ENCODE data around the gene PKM.
A peak's percentile ranks its signal among the peaks of the same experiment; 100 is the strongest.
"Not testable (repeated sequence)": the region's sequence is repeated elsewhere in the genome, so short reads cannot be mapped to it uniquely, and the experiment has no call there.

The PKM gene

GRCh38 chr15:72174551-72175165 lies 56.3 kb downstream of the PKM start:
- DNase-seq = no peak

- DNase-seq = no peak
Measured at GRCh38 chr15:72173864-72174550, 57.0 kb downstream of the PKM start.

- DNase-seq = no peak
Measured at GRCh38 chr15:72173401-72173800, 57.6 kb downstream of the PKM start.

GRCh38 chr15:72172796-72173195 lies 58.2 kb downstream of the PKM start:
- no peak for DNase-seq

GRCh38 chr15:72171978-72172377 lies 59.0 kb downstream of the PKM start:
- not testable (repeated sequence) for DNase-seq

- DNase-seq = no peak
Measured at GRCh38 chr15:72170691-72171090, 60.3 kb downstream of the PKM start.

- no peak for DNase-seq
Measured at GRCh38 chr15:72169921-72170611, 60.9 kb downstream of the PKM start.

GRCh38 chr15:72169236-72169920 lies 61.6 kb downstream of the PKM start:
- DNase-seq = no peak

- no peak for DNase-seq
Measured at GRCh38 chr15:72168808-72169190, 62.2 kb downstream of the PKM start.

- no peak for DNase-seq
Measured at GRCh38 chr15:72168131-72168807, 62.7 kb downstream of the PKM start.

GRCh38 chr15:72167445-72167844 lies 63.5 kb downstream of the PKM start:
- no peak for DNase-seq

GRCh38 chr15:72166716-72167417 lies 64.1 kb downstream of the PKM start:
- DNase-seq = no peak

- DNase-seq = no peak
Measured at GRCh38 chr15:72163719-72164118, 67.3 kb downstream of the PKM start.

GRCh38 chr15:72162569-72162968 lies 68.4 kb downstream of the PKM start:
- no peak for DNase-seq

GRCh38 chr15:72161361-72162132 lies 69.4 kb downstream of the PKM start:
- DNase-seq = no peak

- no peak for DNase-seq
Measured at GRCh38 chr15:72160696-72161245, 70.2 kb downstream of the PKM start.

- DNase-seq = no peak
Measured at GRCh38 chr15:72156928-72157327, 74.1 kb downstream of the PKM start.

- DNase-seq = peak; percentile 32
Measured at GRCh38 chr15:72155635-72156616, 75.1 kb downstream of the PKM start.

GRCh38 chr15:72155003-72155621 lies 75.9 kb downstream of the PKM start:
- no peak for DNase-seq

- no peak for DNase-seq
Measured at GRCh38 chr15:72154316-72154715, 76.7 kb downstream of the PKM start.

Measured in NCI-H446 treated with DMSO at 0.1 percent for 48 hours (cell line).